Activated gamma-delta T cell treated with Interleukin-2 at 50 U/mL for 16 hours (primary cell): Measurements from ENCODE around the gene MXRA7.
A peak's percentile ranks its signal among the peaks of the same experiment; 100 is the strongest.

Experiments used
- DNase-seq: peaks from one replicate; pipeline ENCODE4 v3.0.0-alpha.2; 2020

MXRA7 gene

GRCh38 chr17:76674600-76674999 lies 36.2 kb downstream of the MXRA7 start:
- no peak for DNase-seq

- no peak for DNase-seq
Observed at GRCh38 chr17:76673729-76674128, 37.0 kb downstream of the MXRA7 start.

GRCh38 chr17:76672892-76673291 lies 37.9 kb downstream of the MXRA7 start:
- no peak for DNase-seq

GRCh38 chr17:76672270-76672851 lies 38.4 kb downstream of the MXRA7 start:
- DNase-seq: no peak

GRCh38 chr17:76671912-76672262 lies 38.9 kb downstream of the MXRA7 start:
- no peak for DNase-seq

- DNase-seq: peak; percentile 99
Observed at GRCh38 chr17:76671123-76671911, 39.4 kb downstream of the MXRA7 start.

GRCh38 chr17:76670718-76671122 lies 40.0 kb downstream of the MXRA7 start:
- DNase-seq: no peak

- DNase-seq: no peak
Observed at GRCh38 chr17:76670020-76670717, 40.6 kb downstream of the MXRA7 start.

- DNase-seq: no peak
Observed at GRCh38 chr17:76667786-76668453, 42.8 kb downstream of the MXRA7 start.

- DNase-seq: no peak
Observed at GRCh38 chr17:76667491-76667755, 43.3 kb downstream of the MXRA7 start.

- no peak for DNase-seq
Observed at GRCh38 chr17:76660656-76661042, 50.1 kb downstream of the MXRA7 start.

GRCh38 chr17:76659928-76660655 lies 50.7 kb downstream of the MXRA7 start:
- peak; percentile 23 for DNase-seq

GRCh38 chr17:76658242-76658662 lies 52.5 kb downstream of the MXRA7 start:
- DNase-seq: no peak

GRCh38 chr17:76657505-76658241 lies 53.1 kb downstream of the MXRA7 start:
- no peak for DNase-seq

- DNase-seq: no peak
Observed at GRCh38 chr17:76654408-76654807, 56.4 kb downstream of the MXRA7 start.

- DNase-seq: no peak
Observed at GRCh38 chr17:76650504-76650903, 60.3 kb downstream of the MXRA7 start.

GRCh38 chr17:76646712-76647111 lies 64.1 kb downstream of the MXRA7 start:
- no peak for DNase-seq

- DNase-seq: no peak
Observed at GRCh38 chr17:76645481-76645880, 65.3 kb downstream of the MXRA7 start.

GRCh38 chr17:76644995-76645394 lies 65.8 kb downstream of the MXRA7 start:
- no peak for DNase-seq

- no peak for DNase-seq
Observed at GRCh38 chr17:76643553-76644148, 67.1 kb downstream of the MXRA7 start, which contains the start of gene ST6GALNAC1. Gene ST6GALNAC1 (minus strand): TSS chr17:76643757. CDS start chr17:76643638, 119 bp downstream.

- DNase-seq: no peak
Observed at GRCh38 chr17:76642994-76643393, 67.8 kb downstream of the MXRA7 start.

GRCh38 chr17:76642032-76642561 lies 68.7 kb downstream of the MXRA7 start:
- DNase-seq: no peak
